GM18498 (cell line): ENCODE data around the gene TMC3.

ENCODE experiments used
- ATAC-seq: cut with Tn5 transposase; IDR thresholded peaks from one replicate; pipeline ENCODE4 v1.9.1; 2021; ENCODE audit warnings: mild to moderate bottlenecking, moderate library complexity; ENCODE audit not compliant: unreplicated experiment

Gene TMC3

DNA sequence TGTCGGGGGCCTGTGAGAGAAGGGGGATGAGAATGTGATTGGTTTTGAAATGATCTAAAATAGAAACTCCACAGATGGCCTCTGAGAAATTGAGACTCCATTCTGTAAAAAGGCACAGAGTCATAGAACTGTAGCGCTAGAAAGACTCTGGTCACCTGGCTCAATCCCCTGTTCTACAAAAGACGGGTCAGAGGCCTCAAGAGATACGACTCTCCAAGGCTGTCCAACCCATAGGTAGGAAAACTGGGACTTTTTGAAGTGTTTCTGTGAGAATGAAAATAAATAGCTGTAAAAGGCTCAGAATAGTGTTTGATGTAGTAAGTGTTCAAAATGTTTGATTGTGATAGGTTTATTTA is 11.7 kb upstream of the TMC3 start:
- ATAC-seq, result no peak

DNA sequence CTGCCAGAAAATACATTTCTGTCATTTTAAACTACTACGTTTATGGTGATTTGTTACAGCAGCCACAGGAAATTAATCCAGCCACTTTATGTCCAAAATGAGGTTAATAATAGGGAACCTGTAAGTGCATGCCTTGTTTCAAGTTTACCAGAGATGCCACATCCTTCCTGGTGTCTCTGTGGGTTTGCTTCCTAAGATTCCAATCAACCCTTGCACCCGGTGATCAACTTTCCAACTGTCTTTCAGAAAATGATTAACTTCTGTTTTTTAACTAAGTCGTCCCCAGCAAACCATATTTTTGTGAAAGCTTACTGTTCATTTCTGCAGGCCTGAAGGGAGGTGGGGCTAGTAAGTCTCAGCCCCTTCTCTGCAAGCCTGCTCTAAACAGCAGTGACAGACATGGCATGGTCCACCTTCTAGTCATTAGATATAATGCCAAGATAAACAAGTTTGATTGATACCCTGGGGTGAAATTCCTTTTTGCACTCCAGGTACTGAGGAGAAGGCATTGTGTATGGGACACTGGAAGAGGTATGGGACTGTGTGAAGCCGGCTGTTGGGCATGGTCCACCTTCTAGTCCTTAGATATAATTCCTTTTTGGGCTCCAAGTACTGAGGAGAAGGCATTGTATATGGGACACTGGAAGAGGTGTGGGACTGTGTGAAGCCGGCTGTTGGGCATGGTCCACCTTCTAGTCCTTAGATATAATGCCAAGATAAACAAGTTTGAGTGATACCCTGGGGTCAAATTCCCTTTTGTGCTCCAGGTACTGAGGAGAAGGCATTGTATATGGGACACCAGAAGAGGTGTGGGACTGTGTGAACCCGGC is 11.1 kb upstream of the TMC3 start:
- ATAC-seq, result no peak

GRCh38 chr15:81381720-81382119 is 7.7 kb upstream of the TMC3 start:
- no peak for ATAC-seq

- no peak for ATAC-seq
Observed at GRCh38 chr15:81380668-81381067, 6.7 kb upstream of the TMC3 start.

- ATAC-seq, result no peak
Observed at GRCh38 chr15:81380203-81380602, 6.2 kb upstream of the TMC3 start.

GRCh38 chr15:81379269-81379668 is 5.3 kb upstream of the TMC3 start:
- ATAC-seq, result no peak

- no peak for ATAC-seq
Observed at GRCh38 chr15:81378443-81378842, 4.4 kb upstream of the TMC3 start.

DNA sequence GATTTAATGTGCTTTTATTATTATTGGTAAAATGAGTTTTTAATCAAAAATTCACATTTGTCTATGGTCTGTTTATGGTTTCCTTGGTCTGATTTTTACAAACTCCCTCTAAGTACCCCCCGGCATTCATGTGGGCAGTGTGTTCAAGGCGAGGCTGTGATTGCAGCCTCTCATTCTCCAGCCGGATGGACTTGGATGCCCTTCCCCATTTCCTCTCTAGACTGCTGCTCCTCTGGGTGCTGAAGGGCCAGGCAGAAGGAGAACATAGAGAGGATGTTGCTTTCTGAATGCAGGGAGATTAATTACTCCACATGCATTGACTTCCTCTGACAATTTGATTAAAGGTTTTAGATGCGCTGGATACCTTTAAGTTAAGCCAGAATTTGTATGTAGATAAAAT is 3.9 kb upstream of the TMC3 start:
- ATAC-seq, result no peak

DNA sequence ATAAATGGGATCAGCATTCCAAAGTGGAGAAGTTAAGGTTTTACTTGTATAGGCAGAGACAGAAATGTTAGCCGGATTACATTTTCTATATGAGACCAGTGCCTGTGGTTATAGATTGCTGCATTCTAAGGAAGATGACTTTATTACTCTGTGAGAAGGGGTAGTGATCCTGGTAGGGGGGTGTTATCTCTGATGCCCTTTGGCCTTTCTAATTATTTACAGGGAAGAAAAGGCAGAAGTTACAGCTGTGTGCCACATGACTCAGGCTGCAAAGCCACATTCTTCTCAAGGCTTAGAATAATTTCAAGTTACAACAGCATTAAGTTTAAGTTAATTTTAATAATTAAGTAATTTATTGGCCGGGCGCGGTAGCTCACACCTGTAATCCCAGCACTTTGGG is 2.2 kb upstream of the TMC3 start:
- no peak for ATAC-seq

DNA sequence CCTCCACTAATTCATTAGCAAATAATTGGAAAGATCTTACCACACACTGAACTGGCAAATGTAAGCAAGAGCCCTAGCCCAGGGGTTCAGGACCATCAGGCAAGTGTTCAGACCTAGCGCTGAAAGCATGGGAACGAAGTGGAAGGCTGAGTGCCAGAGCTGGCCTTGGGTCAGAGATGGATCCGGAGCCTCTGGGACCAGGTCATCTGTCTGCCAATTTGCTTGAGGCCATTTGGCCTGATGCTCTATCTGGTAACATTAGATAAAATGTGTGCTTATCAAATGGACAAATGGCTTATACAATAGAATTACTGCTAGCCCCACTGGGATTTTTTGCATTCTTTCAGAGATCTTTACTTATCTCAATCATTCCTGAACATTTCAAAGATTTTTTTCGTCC is 1.4 kb upstream of the TMC3 start:
- ATAC-seq, result no peak

DNA sequence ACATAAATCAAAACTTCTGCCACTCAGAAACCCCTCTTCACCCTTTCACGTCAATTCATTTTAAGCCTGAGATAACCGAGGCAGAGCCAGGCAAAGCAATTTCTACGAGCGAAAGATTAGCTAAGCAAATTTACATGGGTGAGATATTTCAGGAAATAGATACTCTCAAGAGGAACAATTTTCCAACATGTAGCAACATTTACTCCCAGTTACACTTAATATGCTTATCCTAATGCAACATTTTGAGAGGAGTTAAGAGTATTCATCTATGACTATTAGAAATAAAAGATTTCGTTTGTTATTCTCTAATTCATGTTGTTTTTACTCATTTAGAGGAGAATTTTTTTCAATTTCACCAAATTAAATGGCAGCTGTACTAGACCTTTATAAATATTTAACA is 837 bp downstream of the TMC3 start:
- no peak for ATAC-seq

DNA sequence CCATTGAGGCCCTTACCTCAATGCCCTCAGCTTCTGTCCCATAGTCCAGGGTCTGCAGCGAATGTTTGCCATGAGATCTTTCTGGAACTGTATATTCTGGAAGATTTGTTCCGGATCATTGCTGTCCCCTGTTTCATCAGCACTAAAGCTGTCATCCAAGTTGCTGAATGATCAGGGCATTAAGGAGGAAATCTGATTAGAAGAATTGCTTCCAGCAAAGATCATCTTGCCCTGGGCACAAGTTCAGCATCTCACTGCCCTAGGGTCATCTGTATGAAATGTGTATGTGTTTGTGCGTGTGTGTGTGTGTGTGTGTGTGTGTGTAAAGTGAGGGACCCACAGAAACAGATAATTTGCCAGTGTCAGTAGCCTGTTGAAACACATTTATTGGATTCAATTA is 1.4 kb downstream of the TMC3 start:
- no peak for ATAC-seq

- ATAC-seq, result no peak
Observed at GRCh38 chr15:81363718-81364500, 10.1 kb downstream of the TMC3 start.

- ATAC-seq, result no peak
Observed at GRCh38 chr15:81363276-81363675, 10.7 kb downstream of the TMC3 start.

DNA sequence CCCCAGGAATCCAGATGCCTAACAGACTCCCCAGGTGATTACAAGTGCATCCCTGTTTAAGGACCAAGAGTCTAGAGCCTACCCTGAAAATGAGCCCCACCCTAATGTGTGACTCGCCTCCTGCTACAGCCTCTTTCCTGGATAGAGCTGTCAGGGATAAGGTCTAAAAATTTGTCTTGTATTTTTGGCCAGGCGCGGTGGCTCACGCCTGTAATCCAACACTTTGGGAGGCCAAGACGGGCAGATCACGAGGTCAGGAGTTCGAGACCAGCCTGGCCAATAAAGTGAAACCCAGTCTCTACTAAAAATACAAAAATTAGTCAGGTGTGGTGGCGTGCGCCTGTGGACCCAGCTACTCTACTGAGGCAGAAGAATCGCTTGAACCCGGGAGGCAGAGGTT is 11.2 kb downstream of the TMC3 start:
- no peak for ATAC-seq

DNA sequence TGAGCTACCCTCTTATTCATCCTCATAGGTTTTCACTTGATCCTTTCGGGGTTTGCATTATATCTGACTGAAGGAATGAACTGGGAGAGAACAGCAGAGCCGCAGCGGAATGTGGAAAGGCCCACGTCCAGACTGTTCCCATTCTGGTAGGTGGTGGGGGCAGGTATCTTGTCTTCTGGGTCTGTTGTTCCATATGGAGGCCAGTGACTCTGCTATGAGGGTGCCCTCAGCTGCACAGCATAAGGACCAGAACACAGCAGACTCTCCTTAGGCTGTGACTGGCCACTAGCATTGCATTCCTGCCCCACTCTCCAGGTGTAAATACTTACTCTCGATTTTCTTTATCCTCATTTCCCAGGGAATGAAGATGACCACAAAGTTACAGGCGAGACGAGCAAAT is 12.1 kb downstream of the TMC3 start:
- ATAC-seq, result no peak

GRCh38 chr15:81360491-81360890 is 13.5 kb downstream of the TMC3 start:
- no peak for ATAC-seq

- no peak for ATAC-seq
Observed at GRCh38 chr15:81358248-81358647, 15.8 kb downstream of the TMC3 start.

DNA sequence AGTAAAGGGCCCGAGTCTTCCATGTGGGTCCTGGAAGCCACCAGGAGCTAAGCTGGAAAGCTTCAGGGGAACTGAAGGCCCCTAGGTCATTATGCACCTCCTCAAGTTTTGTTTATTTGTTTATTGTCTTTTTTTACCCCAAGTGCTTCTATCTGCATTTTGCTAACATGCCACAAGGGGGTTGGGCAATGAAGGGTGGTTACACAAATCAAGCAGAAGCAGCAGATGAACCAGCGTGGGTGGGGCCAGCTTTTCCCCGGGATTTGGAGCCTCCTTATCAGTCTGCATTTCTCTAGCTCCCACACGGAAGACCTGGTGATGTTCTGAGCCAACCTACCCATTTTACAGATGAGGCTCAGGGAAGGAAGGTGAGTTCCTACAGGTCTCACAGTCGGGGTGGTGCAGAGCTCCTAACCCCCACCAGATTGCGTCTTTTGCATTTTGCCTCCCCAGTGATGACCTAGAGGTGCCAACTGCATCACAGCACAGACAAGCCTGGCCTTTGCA is 16.8 kb downstream of the TMC3 start:
- ATAC-seq, result no peak

DNA sequence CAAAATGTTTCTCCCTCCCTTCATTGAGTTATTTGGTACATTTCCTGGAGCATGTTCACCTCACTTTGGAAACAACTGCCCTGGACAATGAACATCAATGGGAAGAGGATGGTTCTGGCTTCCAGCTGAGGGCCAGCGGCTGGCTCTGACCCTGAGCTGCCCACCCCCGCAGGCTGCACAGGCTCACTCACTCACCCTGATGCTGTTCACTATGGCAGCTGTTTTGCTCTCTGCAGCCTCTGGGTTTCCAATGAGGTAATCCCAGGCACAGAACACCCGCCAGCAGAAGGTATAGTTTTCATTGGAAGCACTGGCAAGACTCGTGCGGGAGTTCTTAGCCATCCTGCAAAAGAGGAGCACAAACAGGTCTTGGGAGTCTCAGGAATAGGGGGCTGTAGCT is 17.8 kb downstream of the TMC3 start:
- no peak for ATAC-seq

DNA sequence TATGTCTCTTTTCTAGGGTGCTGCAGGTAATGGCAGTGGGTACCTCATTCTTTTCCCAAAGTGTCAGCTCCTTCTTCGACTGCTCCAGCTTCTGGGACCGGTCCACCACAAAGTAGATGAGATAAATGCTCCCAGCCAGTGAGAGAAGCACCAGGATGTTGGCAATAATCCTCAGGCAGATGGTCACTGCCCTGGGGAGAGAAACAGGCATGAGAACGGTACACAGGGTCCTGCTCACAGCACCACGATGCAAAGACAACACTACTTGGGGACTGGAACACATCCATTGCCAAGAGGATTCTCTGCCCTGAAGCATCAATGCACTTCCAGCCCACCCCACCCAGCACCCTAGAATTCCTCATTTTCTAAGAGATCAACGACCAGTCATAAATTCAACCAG is 22.4 kb downstream of the TMC3 start:
- ATAC-seq, result no peak

- ATAC-seq, result no peak
Observed at GRCh38 chr15:81349271-81349670, 24.7 kb downstream of the TMC3 start.
